ENCODE data around the gene TBX10. TPM values are rescaled to one million over a fixed set of nuclear protein-coding genes. Genes with fewer than 3 reads are reported as not detected.
A peak's percentile ranks its signal among the peaks of the same experiment; 100 is the strongest.
"Not testable (repeated sequence)": the region's sequence is repeated elsewhere in the genome, so short reads cannot be mapped to it uniquely, and the experiment has no call there.

The TBX10 gene
- polyA plus RNA-seq, 1 donor = 4.9 TPM

DNA sequence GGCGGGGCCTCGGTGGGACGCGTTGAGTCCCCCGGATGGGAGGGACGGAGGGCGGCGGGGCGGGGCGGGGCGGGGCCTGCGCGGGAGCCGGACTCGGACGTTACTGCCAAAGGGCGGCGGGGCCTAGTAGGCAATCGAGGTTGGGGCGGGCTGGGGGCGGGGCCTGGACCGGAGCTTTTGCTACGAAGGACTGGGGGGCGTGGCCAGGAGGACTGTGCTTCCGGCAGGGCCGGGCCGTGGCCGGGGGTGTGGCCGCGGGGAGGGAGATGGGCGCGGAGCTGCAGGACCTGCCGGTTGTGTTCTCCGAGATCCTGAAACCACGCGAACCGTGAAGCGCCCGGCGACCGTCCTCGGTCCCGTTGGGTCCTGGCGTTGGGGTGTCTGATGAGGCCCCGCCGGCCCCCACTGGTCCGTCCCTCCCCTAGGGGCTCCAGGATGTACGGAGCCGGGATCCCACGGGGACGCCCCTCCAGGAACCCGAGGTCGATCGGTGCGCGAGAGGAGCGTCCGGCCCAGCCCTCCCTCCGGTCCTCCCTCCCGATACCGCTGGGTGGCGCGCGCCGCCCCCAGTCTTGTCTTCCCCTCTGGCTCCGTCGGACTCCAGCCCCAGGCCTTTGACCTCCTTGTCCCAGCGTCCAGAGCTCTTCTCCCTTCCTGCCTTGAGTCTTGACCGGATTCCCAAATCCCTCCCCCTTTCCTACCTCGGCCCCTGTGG is 9.2 kb downstream of the TBX10 start:
- H3K4me1 ChIP-seq (ENCODE audit: control insufficient read depth, insufficient read depth, low read length) = peaks cover 56% of the 10 kb centered on the region
- H3K27me3 ChIP-seq (ENCODE audit: control insufficient read depth, insufficient read depth, low read length) = no peaks in the 10 kb centered on the region
- no CpG with 5 or more reads among the region's 70 CpGs for WGBS (ENCODE audit: insufficient coverage, low lambda C conversion rate)
- H3K36me3 ChIP-seq (ENCODE audit: control insufficient read depth, insufficient read depth, low read length) = no peaks in the 10 kb centered on the region
- peak overlapping the region; percentile 89 for H3K4me3 ChIP-seq (ENCODE audit: low read length)
- peak overlapping the region; percentile 99 for H3K27ac ChIP-seq (ENCODE audit: low read length)
- no peaks in the 10 kb centered on the region for H3K9me3 ChIP-seq (ENCODE audit: control insufficient read depth, low read depth, low read length)
- DNase-seq = peak; percentile 98 to 99

DNA sequence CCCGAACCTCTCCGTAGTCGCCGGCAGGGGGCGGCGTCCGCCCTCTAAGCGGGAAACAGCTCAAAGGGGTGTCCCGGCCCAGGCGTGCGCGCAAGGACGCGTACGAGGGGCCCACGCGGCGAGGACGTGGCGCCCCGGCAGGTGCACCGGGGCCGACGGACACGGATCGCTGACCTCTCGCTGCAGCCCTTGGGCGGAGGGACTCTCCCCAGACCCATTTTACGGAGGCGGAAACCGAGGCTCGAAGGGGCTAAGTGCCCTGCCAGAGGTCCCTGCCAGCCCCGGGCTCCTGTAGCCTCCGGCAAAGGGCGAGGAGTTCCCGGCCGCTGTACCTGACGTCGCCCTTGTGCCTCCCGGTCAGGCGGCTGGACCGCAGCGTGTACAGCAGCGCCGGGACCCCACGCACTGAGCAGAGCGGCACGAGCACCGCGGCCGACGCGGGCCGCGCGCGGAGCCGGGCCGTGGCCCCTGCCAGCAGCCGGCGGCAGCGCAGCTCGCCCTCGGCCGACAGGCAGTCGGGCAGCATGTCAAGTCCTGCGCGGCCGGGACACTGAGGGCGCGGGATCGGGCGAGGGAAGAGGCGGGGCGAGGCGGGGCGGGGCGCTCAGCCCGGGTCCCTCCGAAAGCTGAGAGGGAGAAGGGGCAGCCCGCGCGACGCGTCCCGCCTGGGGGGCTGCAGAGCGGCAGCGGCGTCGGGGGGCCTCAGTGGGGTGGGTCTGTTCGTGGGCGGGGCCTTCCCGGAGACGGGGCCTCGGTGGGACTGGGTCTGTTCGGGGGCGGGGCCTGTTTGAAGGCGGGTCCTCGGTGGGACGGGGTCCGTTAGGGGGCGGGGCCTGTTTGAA is 10.0 kb downstream of the TBX10 start, which contains the start of gene NUDT8:
NUDT8 (minus strand) TSS at position 552 of the 842 bp plus-strand sequence; CDS start at position 526, 26 bp downstream.
- DNase-seq = peak; percentile 76 to 82
- no peaks in the 10 kb centered on the region for H3K9me3 ChIP-seq (ENCODE audit: control insufficient read depth, low read depth, low read length)
- H3K4me1 ChIP-seq (ENCODE audit: control insufficient read depth, insufficient read depth, low read length) = peaks cover 48% of the 10 kb centered on the region
- no peaks in the 10 kb centered on the region for H3K36me3 ChIP-seq (ENCODE audit: control insufficient read depth, insufficient read depth, low read length)
- WGBS (ENCODE audit: insufficient coverage, low lambda C conversion rate) = no CpG with 5 or more reads among the region's 102 CpGs
- peak within 1 kb of the TSS; percentile 89 for H3K4me3 ChIP-seq (ENCODE audit: low read length)
- peak within 1 kb of the TSS; percentile 99 for H3K27ac ChIP-seq (ENCODE audit: low read length)
- H3K27me3 ChIP-seq (ENCODE audit: control insufficient read depth, insufficient read depth, low read length) = no peaks in the 10 kb centered on the region

DNA sequence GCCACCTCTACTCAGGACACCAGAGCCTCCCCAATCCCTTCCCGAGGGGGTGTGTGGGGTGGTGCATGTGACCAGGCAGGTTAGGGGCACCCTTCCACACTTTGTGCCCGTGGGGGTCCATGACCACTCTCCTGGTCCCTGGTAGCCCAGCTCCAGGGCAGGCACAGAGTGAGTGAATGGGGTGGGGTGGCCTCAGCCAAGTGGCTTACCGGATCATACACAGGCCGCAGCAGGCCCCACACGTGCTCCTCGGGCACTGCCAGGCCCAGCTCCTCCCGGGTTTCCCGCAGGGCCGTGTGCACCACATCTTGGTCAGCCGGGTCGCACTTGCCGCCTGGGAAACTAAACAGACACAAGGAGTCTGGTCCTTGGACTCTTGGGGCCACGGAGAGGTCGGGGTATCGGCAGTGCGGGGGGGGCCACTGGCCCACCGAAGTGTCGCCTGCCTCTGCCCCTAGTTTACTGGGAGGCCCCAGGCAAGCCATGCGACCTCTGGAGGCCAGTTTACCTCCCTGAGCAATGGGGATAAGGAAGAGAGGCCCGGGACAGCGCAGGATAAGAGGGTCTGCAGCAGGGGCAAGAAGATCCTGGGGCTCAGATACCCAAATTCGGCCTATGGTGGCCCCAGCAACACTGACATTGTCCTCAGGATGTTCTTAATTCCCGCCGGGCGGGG is 10.7 kb downstream of the TBX10 start:
- H3K4me3 ChIP-seq (ENCODE audit: low read length) = no peak overlapping the region
- H3K27me3 ChIP-seq (ENCODE audit: control insufficient read depth, insufficient read depth, low read length) = no peaks in the 10 kb centered on the region
- H3K9me3 ChIP-seq (ENCODE audit: control insufficient read depth, low read depth, low read length) = no peaks in the 10 kb centered on the region
- no peak overlapping the region for H3K27ac ChIP-seq (ENCODE audit: low read length)
- DNase-seq = no peak
- H3K36me3 ChIP-seq (ENCODE audit: control insufficient read depth, insufficient read depth, low read length) = no peaks in the 10 kb centered on the region
- H3K4me1 ChIP-seq (ENCODE audit: control insufficient read depth, insufficient read depth, low read length) = peaks cover 42% of the 10 kb centered on the region
- no CpG with 5 or more reads among the region's 25 CpGs for WGBS (ENCODE audit: insufficient coverage, low lambda C conversion rate)

DNA sequence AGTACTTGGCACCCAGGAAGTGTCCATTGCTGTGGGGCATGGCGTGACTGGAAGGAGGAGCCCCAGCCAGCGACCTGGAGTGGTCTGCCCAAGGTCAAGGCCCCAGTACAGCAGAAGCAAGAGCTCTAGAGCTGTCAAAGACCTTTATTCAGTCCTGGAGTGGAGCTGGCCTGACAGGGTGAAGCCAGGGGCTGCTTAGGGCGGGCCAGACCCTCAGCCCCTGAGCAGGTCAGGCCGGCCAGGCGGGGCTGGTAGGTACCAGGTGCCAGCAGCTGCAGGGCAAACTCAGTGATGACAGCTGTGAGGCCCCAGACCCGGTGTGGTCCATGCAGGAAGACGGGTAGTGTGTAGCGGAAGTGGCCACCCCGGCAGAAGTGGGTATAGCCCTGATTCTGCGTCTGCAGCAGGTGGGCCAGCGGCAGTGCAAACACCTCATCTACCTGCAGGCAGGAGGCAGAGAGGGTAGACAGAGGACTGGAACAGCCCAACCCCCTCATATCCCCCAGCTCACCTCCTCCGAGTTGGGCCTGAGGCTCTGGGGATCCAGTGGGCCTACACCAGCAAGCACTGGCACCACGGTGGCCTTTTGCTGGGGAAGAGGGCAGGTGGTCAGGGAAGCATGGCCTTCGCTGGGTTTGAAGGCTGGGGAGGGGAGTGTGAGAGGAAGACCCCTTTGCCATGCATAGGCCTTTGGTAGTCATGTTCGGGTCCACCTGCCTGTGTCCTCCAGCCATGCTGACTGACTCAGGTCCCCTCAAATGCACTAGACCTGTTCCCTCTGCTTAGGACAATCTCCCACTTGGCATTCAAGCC is 11.5 kb downstream of the TBX10 start:
- Histone ChIP-seq H3K4me3 (ENCODE audit: low read length) (no peak overlapping the region), H3K36me3 (ENCODE audit: control insufficient read depth, insufficient read depth, low read length) (no peaks in the 10 kb centered on the region), H3K27me3 (ENCODE audit: control insufficient read depth, insufficient read depth, low read length) (no peaks in the 10 kb centered on the region), H3K27ac (ENCODE audit: low read length) (no peak overlapping the region), H3K9me3 (ENCODE audit: control insufficient read depth, low read depth, low read length) (no peaks in the 10 kb centered on the region), H3K4me1 (ENCODE audit: control insufficient read depth, insufficient read depth, low read length) (peaks cover 34% of the 10 kb centered on the region)
- WGBS (ENCODE audit: insufficient coverage, low lambda C conversion rate) = no CpG with 5 or more reads among the region's 15 CpGs
- DNase-seq = no peak

DNA sequence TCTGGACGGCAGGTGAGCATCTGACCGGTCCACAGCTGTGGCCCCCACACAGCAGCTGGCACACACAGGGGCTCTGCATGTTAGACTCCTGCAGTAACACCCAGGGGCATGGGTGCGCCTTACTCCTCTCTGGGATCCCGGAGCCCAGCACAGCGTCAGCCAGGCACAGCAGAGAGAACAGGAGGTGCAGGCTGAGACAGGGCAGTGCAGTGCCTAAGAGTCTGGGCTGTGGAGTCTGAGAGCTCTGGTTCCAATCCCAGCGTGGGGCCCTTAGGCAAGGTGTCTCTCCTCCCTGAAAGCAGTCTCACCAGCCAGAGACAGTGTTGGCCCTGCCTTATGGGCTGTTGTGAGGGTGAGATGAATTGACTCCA is 12.1 kb downstream of the TBX10 start:
- H3K9me3 ChIP-seq (ENCODE audit: control insufficient read depth, low read depth, low read length) = no peaks in the 10 kb centered on the region
- WGBS (ENCODE audit: insufficient coverage, low lambda C conversion rate) = no CpG with 5 or more reads among the region's 6 CpGs
- peaks cover 29% of the 10 kb centered on the region for H3K4me1 ChIP-seq (ENCODE audit: control insufficient read depth, insufficient read depth, low read length)
- DNase-seq = no peak
- no peaks in the 10 kb centered on the region for H3K36me3 ChIP-seq (ENCODE audit: control insufficient read depth, insufficient read depth, low read length)
- H3K4me3 ChIP-seq (ENCODE audit: low read length) = no peak overlapping the region
- no peaks in the 10 kb centered on the region for H3K27me3 ChIP-seq (ENCODE audit: control insufficient read depth, insufficient read depth, low read length)
- no peak overlapping the region for H3K27ac ChIP-seq (ENCODE audit: low read length)

DNA sequence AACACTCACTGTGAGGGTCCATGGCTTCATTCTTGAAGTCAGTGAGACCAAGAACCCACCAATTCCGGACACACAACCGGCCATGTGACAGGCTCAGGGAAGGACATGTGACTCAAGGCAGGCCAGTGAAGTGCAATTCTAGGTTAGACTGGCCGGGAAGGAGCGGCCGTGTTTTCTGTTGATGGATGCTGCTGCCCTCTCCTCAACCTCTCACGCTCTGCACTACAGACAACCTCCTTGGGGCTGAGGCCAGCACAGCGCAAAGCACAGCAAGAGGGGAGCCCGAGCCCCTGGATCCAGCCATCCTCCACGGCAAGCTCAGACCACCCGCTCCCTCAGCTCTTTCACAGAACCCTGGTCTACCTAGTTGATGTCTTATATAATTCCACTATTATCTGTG is 12.6 kb downstream of the TBX10 start:
- no peak overlapping the region for H3K4me3 ChIP-seq (ENCODE audit: low read length)
- H3K4me1 ChIP-seq (ENCODE audit: control insufficient read depth, insufficient read depth, low read length) = peaks cover 24% of the 10 kb centered on the region
- DNase-seq = no peak
- H3K27me3 ChIP-seq (ENCODE audit: control insufficient read depth, insufficient read depth, low read length) = no peaks in the 10 kb centered on the region
- H3K9me3 ChIP-seq (ENCODE audit: control insufficient read depth, low read depth, low read length) = no peaks in the 10 kb centered on the region
- no peaks in the 10 kb centered on the region for H3K36me3 ChIP-seq (ENCODE audit: control insufficient read depth, insufficient read depth, low read length)
- no CpG with 5 or more reads among the region's 10 CpGs for WGBS (ENCODE audit: insufficient coverage, low lambda C conversion rate)
- H3K27ac ChIP-seq (ENCODE audit: low read length) = no peak overlapping the region

DNA sequence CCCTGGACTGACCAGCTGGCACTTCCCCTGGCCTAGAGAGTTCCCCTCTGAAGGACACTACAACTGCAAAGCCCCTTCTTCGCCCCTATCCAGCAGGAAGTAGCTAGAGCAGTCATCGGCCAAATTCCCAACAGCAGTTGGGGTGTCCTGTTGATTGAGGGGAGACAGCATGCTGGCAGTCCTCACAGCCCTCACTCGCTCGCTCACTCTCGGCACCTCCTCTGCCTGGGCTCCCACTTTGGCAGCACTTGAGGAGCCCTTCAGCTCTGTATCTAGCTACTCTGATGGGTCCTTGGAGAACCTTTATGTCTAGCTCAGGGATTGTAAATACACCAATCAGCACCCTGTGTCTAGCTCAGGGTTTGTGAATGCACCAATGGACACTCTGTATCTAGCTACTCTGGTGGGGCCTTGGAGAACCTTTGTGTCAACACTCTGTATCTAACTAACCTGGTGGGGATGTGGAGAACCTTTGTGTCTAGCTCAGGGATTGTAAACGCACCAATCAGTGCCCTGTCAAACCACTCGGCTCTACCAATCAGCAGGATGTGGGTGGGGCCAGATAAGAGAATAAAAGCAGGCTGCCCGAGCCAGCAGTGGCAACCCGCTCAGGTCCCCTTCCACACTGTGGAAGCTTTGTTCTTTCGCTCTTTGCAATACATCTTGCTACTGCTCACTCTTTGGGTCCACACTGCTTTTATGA is 13.3 kb downstream of the TBX10 start:
- H3K9me3 ChIP-seq (ENCODE audit: control insufficient read depth, low read depth, low read length) = not testable (repeated sequence)

DNA sequence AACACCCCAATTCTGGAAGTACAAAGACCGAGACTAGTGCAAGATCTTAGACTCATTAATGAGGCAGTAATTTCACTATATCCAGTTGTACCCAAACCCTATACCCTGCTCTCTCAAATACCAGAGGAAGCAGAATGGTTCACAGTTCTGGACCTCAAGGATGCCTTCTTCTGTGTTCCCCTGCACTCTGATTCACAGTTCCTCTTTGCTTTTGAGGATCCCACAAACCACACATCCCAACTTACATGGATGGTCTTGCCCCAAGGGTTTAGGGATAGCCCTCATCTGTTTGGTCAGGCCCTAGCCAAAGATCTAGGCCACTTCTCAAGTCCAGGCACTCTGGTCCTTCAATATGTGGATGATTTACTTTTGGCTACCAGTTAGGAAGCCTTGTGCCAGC is 15.8 kb downstream of the TBX10 start:
- H3K27me3 ChIP-seq (ENCODE audit: control insufficient read depth, insufficient read depth, low read length); H3K4me3 ChIP-seq (ENCODE audit: low read length); H3K36me3 ChIP-seq (ENCODE audit: control insufficient read depth, insufficient read depth, low read length); DNase-seq; H3K9me3 ChIP-seq (ENCODE audit: control insufficient read depth, low read depth, low read length); H3K27ac ChIP-seq (ENCODE audit: low read length); H3K4me1 ChIP-seq (ENCODE audit: control insufficient read depth, insufficient read depth, low read length): not testable (repeated sequence)
- WGBS (ENCODE audit: insufficient coverage, low lambda C conversion rate) = no CpG with 5 or more reads among the region's 1 CpG

More for the DNA sequence above, 13.3 kb downstream of the TBX10 start:
- 100% methylated on average over 1 of the region's 10 CpGs for WGBS (ENCODE audit: insufficient coverage, low lambda C conversion rate)
- DNase-seq; H3K27me3 ChIP-seq (ENCODE audit: control insufficient read depth, insufficient read depth, low read length); H3K36me3 ChIP-seq (ENCODE audit: control insufficient read depth, insufficient read depth, low read length); H3K27ac ChIP-seq (ENCODE audit: low read length); H3K4me3 ChIP-seq (ENCODE audit: low read length): not testable (repeated sequence)
- H3K4me1 ChIP-seq (ENCODE audit: control insufficient read depth, insufficient read depth, low read length) = peaks cover 17% of the 10 kb centered on the region

DNA sequence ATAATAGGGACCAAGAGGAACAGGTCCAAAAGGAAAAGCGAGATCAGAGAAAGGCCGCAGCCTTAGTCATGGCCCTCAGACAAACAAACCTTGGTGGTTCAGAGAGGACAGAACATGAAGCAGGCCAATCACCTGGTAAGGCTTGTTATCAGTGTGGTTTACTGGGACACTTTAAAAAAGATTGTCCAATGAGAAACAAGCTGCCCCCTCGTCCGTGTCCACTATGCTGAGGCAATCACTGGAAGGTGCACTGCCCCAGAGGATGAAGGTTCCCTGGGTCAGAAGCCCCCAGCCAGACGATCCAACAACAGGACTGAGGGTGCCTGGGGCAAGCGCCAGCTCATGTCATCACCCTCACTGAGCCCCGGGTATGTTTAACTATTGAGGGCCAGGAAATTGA is 16.7 kb downstream of the TBX10 start:
- not testable (repeated sequence) for H3K4me1 ChIP-seq (ENCODE audit: control insufficient read depth, insufficient read depth, low read length); H3K36me3 ChIP-seq (ENCODE audit: control insufficient read depth, insufficient read depth, low read length); H3K9me3 ChIP-seq (ENCODE audit: control insufficient read depth, low read depth, low read length); DNase-seq; H3K27me3 ChIP-seq (ENCODE audit: control insufficient read depth, insufficient read depth, low read length); H3K4me3 ChIP-seq (ENCODE audit: low read length); H3K27ac ChIP-seq (ENCODE audit: low read length)
- WGBS (ENCODE audit: insufficient coverage, low lambda C conversion rate) = no CpG with 5 or more reads among the region's 7 CpGs

All from large intestine (tissue), 3 donors.